SIG-M5 (cell line): Measurements from ENCODE around the gene LENG1.
"Not testable (repeated sequence)": the region's sequence is repeated elsewhere in the genome, so short reads cannot be mapped to it uniquely, and the experiment has no call there.

ENCODE experiments used
- DNase-seq: peaks from one replicate; lab custom pipeline; 2025; lab: John Stamatoyannopoulos, UW

Gene LENG1

DNA sequence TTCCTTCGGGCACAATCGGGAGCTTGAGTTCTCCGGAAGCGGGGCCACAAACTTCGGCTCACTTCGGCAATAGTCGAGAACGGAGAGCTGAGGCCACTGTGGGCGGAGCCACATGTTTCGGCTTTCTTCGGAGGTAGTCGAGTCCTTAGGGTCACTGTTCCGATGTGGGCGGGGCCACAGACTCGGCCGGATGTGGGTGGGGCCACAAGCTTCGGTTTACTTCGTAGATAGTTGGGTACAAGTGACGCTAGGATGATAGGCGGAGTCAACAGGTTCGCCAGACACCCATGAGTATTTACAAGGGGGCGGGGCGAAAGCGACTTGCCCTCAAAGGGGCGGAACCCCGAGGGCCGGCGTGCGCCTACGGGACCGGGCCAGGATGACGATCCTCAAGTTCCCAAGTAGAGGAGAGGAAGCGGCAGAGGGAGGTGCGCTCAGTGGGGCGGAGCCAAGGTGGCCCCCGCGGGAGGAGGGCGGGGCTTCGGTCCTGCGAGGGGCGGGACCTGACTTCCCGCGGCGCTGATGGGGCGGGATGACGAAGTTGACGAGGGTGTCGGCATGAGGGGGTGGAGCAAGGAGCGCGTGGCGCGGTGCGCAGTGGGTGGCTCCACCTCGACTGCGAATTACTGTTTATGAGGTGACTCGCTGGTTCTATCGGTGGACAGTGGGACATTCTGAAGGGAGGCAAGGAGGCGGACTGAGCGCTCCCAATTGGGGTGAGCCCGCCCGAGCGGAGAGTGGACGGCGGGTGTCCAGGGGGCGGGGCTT is 30.4 kb upstream of the LENG1 start:
- DNase-seq: peak; percentile 97

- no peak for DNase-seq
Measured at GRCh38 chr19:54189145-54189734, 29.7 kb upstream of the LENG1 start, which contains the start of gene MBOAT7. MBOAT7 (minus strand) TSS chr19:54189580; CDS start chr19:54188508, 1,072 bp downstream.

DNA sequence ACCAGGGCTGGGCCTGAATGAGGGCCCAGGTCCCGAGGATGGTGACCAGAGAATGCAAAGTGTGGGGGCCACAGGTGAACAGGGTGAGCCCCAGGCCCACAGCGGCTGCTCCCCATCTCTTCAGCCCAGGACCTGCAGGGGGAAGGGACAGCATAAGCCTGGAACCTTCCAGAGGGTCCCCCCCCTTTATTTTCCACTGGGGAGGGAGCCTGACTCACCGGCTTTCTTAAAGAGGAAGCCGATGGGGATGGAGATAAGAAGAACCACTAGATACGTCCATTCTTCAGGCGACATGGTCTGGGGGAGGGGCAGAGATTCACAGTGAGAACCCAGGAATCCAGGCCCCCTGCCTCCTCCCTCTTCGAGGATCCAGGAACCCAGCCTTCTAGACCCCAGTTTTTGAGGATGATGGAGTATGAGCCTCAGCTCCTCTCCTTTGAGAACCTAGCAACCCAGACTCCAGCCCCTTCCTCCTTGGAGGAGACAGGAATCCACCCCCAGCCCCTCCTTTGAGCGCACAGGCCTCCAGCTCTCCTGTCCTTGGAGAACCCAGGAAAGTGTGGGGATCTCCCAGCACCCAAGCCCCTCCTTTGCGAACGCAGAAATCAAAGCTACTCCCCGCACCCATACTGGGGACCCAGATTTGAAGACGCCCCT is 28.8 kb upstream of the LENG1 start:
- DNase-seq: peak; percentile 43

DNA sequence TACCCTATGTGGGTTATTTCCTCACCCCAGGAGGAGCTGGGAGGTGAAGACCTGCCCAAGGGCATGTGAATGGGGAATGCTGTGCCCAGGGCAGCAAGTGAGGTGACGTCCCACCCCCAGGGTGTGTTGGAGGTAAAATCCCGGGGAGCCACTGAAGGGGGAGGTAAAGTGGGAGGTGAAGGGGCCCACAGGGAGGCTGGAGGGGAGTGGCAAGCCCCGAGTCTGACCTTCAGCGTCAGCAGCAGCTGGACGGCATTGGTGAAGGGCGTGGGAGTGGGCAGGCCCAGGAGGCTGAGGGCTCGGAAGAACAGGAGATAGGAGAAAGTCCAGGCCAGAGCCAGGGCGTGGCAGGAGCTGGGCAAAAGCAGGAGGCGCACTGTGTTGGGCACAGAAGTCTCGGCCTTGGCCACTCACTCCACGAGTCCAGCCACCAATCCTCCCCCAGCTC is 27.4 kb upstream of the LENG1 start:
- no peak for DNase-seq

DNA sequence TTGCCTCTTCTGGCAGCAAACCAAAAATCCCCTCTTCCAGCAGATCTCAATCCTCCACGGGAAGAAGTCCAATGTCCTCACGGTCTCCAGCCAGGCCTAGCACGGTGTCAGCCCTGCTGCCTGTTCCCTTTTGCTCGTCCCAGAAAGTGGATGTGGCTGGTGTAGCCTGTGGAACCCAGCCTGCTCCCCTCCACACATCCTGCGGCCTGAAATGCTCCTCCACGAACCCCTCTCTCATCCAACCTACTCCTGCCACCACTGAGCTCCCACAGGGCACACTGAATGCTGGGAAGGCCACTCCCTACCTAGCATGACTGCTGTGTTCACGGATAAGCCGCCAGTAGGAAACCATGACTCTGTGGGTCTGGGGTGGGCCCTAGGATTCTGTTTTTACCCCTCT is 26.8 kb upstream of the LENG1 start:
- no peak for DNase-seq

DNA sequence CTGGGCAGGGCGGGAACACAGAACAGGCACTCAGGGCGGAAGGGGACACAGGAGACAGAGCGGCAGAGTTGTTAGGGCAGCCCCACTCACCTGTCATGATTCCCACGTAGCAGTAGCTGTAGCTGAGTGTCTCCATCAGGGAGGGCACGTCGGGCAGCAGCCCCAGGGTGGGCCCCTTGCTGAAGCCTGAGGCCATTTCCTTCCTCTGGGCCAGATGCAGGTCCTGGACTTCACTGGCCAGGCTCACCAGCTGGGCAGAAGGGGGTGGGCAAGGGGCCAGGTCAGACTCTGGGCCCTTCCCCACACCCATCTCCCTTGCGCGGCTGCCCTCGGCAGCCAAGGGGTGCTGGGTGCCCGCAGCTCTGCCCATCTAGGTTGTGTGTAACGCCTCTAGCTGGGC is 23.9 kb upstream of the LENG1 start:
- no peak for DNase-seq

- not testable (repeated sequence) for DNase-seq
Measured at GRCh38 chr19:54181894-54182293, 22.4 kb upstream of the LENG1 start.

DNA sequence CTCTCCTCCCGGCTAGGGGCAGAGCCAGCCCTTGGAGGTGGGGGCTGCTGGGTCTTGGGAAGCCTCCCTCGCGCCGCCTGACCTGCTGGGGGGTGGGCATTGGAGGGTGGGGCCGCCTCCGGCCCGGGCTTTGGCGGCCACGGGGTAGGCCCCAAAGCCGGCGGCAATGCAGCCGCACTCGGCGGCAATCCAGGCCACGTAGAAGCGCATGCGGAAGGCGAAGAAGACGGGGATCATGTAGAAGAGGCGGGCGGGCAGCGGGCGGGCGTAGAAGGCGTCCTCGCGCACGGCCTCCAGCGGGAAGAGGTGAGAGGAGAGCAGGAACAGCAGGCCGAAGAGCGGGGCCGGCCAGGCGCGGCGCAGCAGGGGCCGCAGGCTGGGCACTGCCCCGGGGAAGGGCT is 21.2 kb upstream of the LENG1 start:
- DNase-seq: no peak

- no peak for DNase-seq
Measured at GRCh38 chr19:54179921-54180461, 20.5 kb upstream of the LENG1 start.

DNA sequence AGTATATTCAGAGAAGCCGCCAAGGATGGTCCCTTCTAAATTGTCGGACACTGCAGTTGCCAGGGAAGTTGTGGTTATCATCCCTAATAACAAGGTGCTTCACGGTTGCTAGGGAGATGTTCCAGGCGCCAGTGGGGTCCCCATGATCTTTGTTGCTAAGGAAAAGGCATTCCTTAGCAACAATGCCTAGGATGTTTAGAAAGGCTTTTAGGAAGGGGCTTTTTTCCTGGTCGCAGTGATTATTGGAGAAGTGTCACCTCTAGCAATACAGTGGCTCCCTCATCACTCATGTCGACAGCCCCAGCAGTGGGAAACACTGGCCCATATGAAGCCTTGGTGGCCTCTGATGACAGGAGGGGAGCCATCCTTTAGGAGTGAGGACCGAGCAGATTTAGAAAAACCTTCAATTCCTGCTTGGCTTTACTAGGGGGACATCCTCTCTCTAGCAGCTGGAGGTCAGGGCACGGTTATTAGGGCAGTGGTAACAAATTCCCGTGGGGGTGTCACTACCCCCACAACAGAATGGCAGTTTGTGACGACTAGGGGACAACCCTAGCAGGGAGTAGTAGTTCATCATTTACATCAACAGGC is 19.8 kb upstream of the LENG1 start:
- DNase-seq: no peak

GRCh38 chr19:54178581-54179261 is 19.2 kb upstream of the LENG1 start:
- no peak for DNase-seq

GRCh38 chr19:54173951-54174834 is 14.7 kb upstream of the LENG1 start:
- DNase-seq: no peak

DNA sequence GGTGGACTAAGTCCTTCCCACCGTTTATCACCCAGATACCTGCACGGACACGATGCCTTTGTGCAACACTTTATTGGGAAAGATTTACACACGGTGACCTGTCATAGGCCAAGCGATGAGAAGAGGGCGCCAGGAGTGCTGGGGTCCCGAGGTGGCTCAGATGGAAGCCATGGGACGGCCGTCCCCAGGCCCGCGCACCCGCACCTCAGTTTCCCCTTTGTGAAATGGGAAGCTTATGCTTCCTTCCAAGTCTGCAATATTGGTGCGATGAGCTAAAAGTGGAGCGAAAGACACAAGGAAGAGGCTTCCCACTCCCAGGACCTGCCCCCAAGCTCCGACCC is 13.8 kb upstream of the LENG1 start:
- DNase-seq: no peak

- DNase-seq: no peak
Measured at GRCh38 chr19:54172471-54173358, 13.2 kb upstream of the LENG1 start, which contains the start of gene TMC4. TMC4 (minus strand) TSS chr19:54173160; CDS start chr19:54173117, 43 bp downstream.

- DNase-seq: not testable (repeated sequence)
Measured at GRCh38 chr19:54171736-54172431, 12.4 kb upstream of the LENG1 start.

GRCh38 chr19:54169149-54169740 is 9.7 kb upstream of the LENG1 start:
- no peak for DNase-seq

DNA sequence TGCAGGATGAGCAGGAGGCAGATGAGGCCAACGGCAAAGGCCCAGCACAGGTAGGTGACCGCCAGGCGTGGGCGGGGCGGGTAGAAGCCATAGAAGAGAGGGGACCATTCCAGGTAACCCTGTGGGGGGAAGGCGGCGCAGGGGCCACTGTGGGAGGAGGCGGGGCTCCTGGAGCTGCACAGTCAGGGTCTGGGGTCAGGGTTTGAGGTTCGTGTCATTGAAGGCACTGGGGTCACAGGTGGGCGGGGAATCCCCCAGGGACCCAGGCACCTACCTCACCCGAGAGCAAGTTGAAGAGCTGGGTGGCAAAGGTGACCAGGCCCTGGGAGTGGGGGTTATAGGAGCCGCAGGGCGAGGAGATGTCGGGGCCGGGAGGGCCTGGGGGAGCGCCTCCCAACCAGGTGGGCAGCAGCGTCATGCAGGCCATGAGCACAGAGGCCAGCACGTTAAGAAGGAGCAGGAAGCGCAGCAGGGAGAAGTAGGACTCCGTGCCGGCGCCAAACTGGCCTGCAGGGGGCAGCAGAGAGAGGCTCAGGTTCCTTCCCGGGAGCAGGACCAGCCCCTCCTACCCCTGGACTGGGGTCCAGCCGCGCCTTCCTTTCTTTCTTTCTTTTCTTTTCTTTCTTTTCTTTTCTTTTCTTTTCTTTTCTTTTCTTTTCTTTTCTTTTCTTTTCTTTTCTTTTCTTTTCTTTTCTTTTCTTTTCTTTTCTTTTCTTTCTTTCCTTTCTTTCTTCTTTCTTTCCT is 8.8 kb upstream of the LENG1 start:
- peak; percentile 7 for DNase-seq

GRCh38 chr19:54165222-54165621 is 5.7 kb upstream of the LENG1 start:
- no peak for DNase-seq
